ENCODE results near the gene PNPLA7. TPM values are rescaled to one million over a fixed set of nuclear protein-coding genes. Genes with fewer than 3 reads are reported as not detected.

The PNPLA7 gene
- total and polyA plus RNA-seq, 2 of the 13 experiments (the other 11 are each of a cell fraction or from before 2014, with no cell fraction given) = 0.42 to 1.5 TPM

DNA sequence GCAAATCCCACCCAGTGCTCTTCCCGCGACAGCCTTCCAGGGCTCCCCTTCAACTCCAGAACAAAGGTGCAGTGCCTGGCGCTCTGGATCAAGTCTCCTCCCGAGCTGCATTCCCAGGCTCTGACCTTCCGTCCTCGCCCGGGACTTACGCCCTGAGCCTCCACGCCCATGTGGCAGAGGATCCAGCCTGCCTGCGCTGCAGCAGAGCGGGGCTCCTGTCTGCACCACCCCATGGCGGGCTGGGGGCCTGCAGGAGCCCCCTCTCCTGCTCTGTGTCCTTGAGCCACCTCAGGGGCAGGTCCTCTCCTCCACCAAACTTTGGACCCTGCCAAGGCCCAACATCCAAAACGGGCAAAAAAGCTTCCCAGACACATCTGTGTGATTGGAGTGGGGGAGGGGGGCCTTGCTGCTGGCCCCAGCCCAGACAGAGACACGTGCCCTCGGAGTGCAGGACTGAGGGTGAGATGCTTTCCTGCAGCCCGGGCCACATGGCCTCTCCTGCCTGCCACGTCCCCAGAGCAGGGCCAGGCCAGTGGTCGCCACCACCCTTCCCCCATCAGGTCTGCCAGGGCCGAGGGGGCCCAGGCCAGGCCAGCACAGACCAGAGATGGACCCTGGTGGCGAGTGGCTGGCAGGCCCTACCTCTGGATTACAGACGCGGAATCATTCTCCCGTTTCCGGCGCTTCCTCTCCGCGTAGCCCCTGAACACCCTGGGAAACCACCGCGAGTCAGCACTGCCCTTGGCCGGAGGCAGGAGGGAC lies 95.4 kb downstream of the PNPLA7 start (continued):
- peak; percentile 84 for TF ChIP-seq MIXL1 (CRISPR knock-in tag; IDR thresholded peaks at IDR 0.05)
- peak; percentile 84; the same call in 1 of the 2 replicates for TF ChIP-seq IRX3 (CRISPR knock-in tag; IDR thresholded peaks at IDR 0.05; ENCODE audit: borderline replicate concordance, low read depth)
- peak; percentile 95; the same call in 1 of the 2 replicates for TF ChIP-seq IRF9 (CRISPR knock-in tag; IDR thresholded peaks at IDR 0.05; ENCODE audit: borderline replicate concordance)
- peak; percentile 55 for TF ChIP-seq HOXD1 (CRISPR knock-in tag; IDR thresholded peaks at IDR 0.05)
- TF ChIP-seq PBX2 (CRISPR knock-in tag; IDR thresholded peaks at IDR 0.05) = no peak
- no peak for TF ChIP-seq FOSL1 (CRISPR knock-in tag; IDR thresholded peaks at IDR 0.05; ENCODE audit: borderline replicate concordance)
- peak; percentile 96 for TF ChIP-seq ARNTL (CRISPR knock-in tag; IDR thresholded peaks at IDR 0.05)
- no peak for TF ChIP-seq CCDC6 (CRISPR knock-in tag; IDR thresholded peaks at IDR 0.05)
- no peak; the same call in 1 of the 2 replicates for TF ChIP-seq ISL2 (CRISPR knock-in tag; IDR thresholded peaks at IDR 0.05)
- TF ChIP-seq NONO (IDR thresholded peaks at IDR 0.05) = no peak
- peak; percentile 69 for TF ChIP-seq NONO (CRISPR knock-in tag; conservative IDR thresholded peaks at IDR 0.05)
- TF ChIP-seq ZNF841 (CRISPR knock-in tag; IDR thresholded peaks at IDR 0.05; ENCODE audit: borderline replicate concordance) = no peak
- no peak for TF ChIP-seq ARNT (IDR thresholded peaks at IDR 0.05)
- peak; percentile 85; the same call in 1 of the 2 replicates for TF ChIP-seq ZNF724P (CRISPR knock-in tag; IDR thresholded peaks at IDR 0.05; ENCODE audit: borderline replicate concordance)
- peak; percentile 85; the same call in 1 of the 2 replicates for TF ChIP-seq ZNF329 (CRISPR knock-in tag; IDR thresholded peaks at IDR 0.05; ENCODE audit: low read depth)
- peak; percentile 94 for TF ChIP-seq ZNF552 (CRISPR knock-in tag; IDR thresholded peaks at IDR 0.05; ENCODE audit: borderline replicate concordance)
- TF ChIP-seq ZNF768 (CRISPR knock-in tag; IDR thresholded peaks at IDR 0.05) = peak; percentile 39; the same call in 1 of the 2 replicates
- TF ChIP-seq ZC3H13 (CRISPR knock-in tag; IDR thresholded peaks at IDR 0.05) = peak; percentile 94
- TF ChIP-seq MED13 (CRISPR knock-in tag; IDR thresholded peaks at IDR 0.05) = peak; percentile 66; the same call in 1 of the 2 replicates
- peak; percentile 85 for TF ChIP-seq GFI1 (CRISPR knock-in tag; IDR thresholded peaks at IDR 0.05; ENCODE audit: borderline replicate concordance)
- no peak for TF ChIP-seq ONECUT2 (CRISPR knock-in tag; IDR thresholded peaks at IDR 0.05)
- TF ChIP-seq ZNF264 (CRISPR knock-in tag; IDR thresholded peaks at IDR 0.05) = peak; percentile 65; the same call in 1 of the 2 replicates
- TF ChIP-seq THAP7 (CRISPR knock-in tag; IDR thresholded peaks at IDR 0.05) = 0 out of 2 replicates have a peak, but pooled peaks have one; percentile 43
- TF ChIP-seq, protein P1, sequence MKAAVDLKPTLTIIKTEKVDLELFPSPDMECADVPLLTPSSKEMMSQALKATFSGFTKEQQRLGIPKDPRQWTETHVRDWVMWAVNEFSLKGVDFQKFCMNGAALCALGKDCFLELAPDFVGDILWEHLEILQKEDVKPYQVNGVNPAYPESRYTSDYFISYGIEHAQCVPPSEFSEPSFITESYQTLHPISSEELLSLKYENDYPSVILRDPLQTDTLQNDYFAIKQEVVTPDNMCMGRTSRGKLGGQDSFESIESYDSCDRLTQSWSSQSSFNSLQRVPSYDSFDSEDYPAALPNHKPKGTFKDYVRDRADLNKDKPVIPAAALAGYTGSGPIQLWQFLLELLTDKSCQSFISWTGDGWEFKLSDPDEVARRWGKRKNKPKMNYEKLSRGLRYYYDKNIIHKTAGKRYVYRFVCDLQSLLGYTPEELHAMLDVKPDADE (CRISPR knock-in tag; IDR thresholded peaks at IDR 0.05) = peak; percentile 87
- TF ChIP-seq EHMT2 (IDR thresholded peaks at IDR 0.05; ENCODE audit: borderline replicate concordance, low read depth, low read length) = no peak
- TF ChIP-seq, protein P2, sequence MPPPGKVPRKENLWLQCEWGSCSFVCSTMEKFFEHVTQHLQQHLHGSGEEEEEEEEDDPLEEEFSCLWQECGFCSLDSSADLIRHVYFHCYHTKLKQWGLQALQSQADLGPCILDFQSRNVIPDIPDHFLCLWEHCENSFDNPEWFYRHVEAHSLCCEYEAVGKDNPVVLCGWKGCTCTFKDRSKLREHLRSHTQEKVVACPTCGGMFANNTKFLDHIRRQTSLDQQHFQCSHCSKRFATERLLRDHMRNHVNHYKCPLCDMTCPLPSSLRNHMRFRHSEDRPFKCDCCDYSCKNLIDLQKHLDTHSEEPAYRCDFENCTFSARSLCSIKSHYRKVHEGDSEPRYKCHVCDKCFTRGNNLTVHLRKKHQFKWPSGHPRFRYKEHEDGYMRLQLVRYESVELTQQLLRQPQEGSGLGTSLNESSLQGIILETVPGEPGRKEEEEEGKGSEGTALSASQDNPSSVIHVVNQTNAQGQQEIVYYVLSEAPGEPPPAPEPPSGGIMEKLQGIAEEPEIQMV (CRISPR knock-in tag; IDR thresholded peaks at IDR 0.05; ENCODE audit: low read depth) = peak; percentile 81

Data from HepG2 (cell line).